HG03565 (cell line): ENCODE data around the gene NRF1.

Source experiments
- ATAC-seq: cut with Tn5 transposase; IDR thresholded peaks from one replicate; pipeline ENCODE4 v1.9.1; 2021; ENCODE audit warnings: mild to moderate bottlenecking, moderate library complexity; ENCODE audit not compliant: unreplicated experiment

Gene NRF1

GRCh38 chr7:129677796-129678195, 66.3 kb downstream of the NRF1 start:
- ATAC-seq, result no peak

- ATAC-seq, result no peak
Measured at GRCh38 chr7:129678606-129679005, 67.1 kb downstream of the NRF1 start.

- no peak for ATAC-seq
Measured at GRCh38 chr7:129680400-129680799, 68.9 kb downstream of the NRF1 start.

GRCh38 chr7:129684777-129685176, 73.3 kb downstream of the NRF1 start:
- no peak for ATAC-seq

GRCh38 chr7:129686063-129686462, 74.5 kb downstream of the NRF1 start:
- no peak for ATAC-seq

GRCh38 chr7:129688503-129689222, 77.1 kb downstream of the NRF1 start:
- ATAC-seq, result no peak

- no peak for ATAC-seq
Measured at GRCh38 chr7:129689995-129690581, 78.6 kb downstream of the NRF1 start.

GRCh38 chr7:129690701-129691100, 79.2 kb downstream of the NRF1 start:
- no peak for ATAC-seq

- no peak for ATAC-seq
Measured at GRCh38 chr7:129698516-129699418, 87.2 kb downstream of the NRF1 start.

GRCh38 chr7:129702316-129702715, 90.8 kb downstream of the NRF1 start:
- ATAC-seq, result no peak

GRCh38 chr7:129702761-129703338, 91.3 kb downstream of the NRF1 start:
- no peak for ATAC-seq

- no peak for ATAC-seq
Measured at GRCh38 chr7:129703751-129704150, 92.2 kb downstream of the NRF1 start.

- no peak for ATAC-seq
Measured at GRCh38 chr7:129707910-129708499, 96.5 kb downstream of the NRF1 start.

GRCh38 chr7:129713544-129713943, 102.0 kb downstream of the NRF1 start:
- ATAC-seq, result no peak

- ATAC-seq, result no peak
Measured at GRCh38 chr7:129714514-129715063, 103.1 kb downstream of the NRF1 start.

- no peak for ATAC-seq
Measured at GRCh38 chr7:129719980-129720732, 108.6 kb downstream of the NRF1 start.

GRCh38 chr7:129721068-129721467, 109.5 kb downstream of the NRF1 start:
- no peak for ATAC-seq

GRCh38 chr7:129723679-129724078, 112.2 kb downstream of the NRF1 start:
- no peak for ATAC-seq

GRCh38 chr7:129724796-129725195, 113.3 kb downstream of the NRF1 start:
- ATAC-seq, result no peak

GRCh38 chr7:129728875-129729467, 117.5 kb downstream of the NRF1 start:
- ATAC-seq, result no peak
